SK-N-SH (cell line): ENCODE results near the gene D2HGDH.

Experiments
- CTCF ChIP-seq: fragments of 200-600 bp; sonication (generic); IDR thresholded peaks from 2 replicates; pipeline ENCODE4 v1.6.1; 2017; ENCODE audit warnings: antibody characterized with exemption, mild to moderate bottlenecking, moderate library complexity
- EP300 ChIP-seq, 2 experiments: IDR thresholded peaks; 2 replicates each; pipeline versions ENCODE4 v1.4.0 to v1.6.1; 2012; ENCODE audit warnings: borderline replicate concordance in 1 of 2, low read depth in 1 of 2, low read length in 1 of 2
- FOXJ3 ChIP-seq: sonication (generic); formaldehyde crosslinking; IDR thresholded peaks from 2 replicates; pipeline ENCODE4 v1.5.1; 2020; ENCODE audit warnings: mild to moderate bottlenecking, missing genetic modification reagents
- JUND ChIP-seq: IDR thresholded peaks from 2 replicates; pipeline ENCODE4 v1.4.0; 2012
- MAX ChIP-seq: IDR thresholded peaks from 2 replicates; pipeline ENCODE4 v1.4.0; 2012; ENCODE audit warnings: low read depth
- POLR2AphosphoS5 ChIP-seq: IDR thresholded peaks from 2 replicates; pipeline ENCODE4 v1.6.1; 2012; ENCODE audit warnings: low read depth, low read length
- RAD21 ChIP-seq: IDR thresholded peaks from 2 replicates; pipeline ENCODE4 v1.6.1; 2012; ENCODE audit warnings: mild to moderate bottlenecking, low read length
- RCOR1 ChIP-seq: fragments of 150-350 bp; IDR thresholded peaks from 2 replicates; pipeline ENCODE4 v1.6.1; 2017; ENCODE audit warnings: antibody characterized with exemption, low read length
- SIN3A ChIP-seq: IDR thresholded peaks from 2 replicates; pipeline ENCODE4 v1.6.1; 2012; ENCODE audit warnings: low read depth, mild to moderate bottlenecking, low read length, moderate library complexity, borderline replicate concordance
- TAF1 ChIP-seq: IDR thresholded peaks from 2 replicates; pipeline ENCODE4 v1.6.1; 2012; ENCODE audit warnings: low read depth, mild to moderate bottlenecking, low read length, moderate library complexity, borderline replicate concordance
- YY1 ChIP-seq: IDR thresholded peaks from 2 replicates; pipeline ENCODE4 v1.4.0; 2012; ENCODE audit warnings: low read depth, mild to moderate bottlenecking
- ZBTB33 ChIP-seq: IDR thresholded peaks from 2 replicates; pipeline ENCODE4 v1.4.0; 2012; ENCODE audit warnings: low read depth, borderline replicate concordance

- TF ChIP-seq CTCF (no peak), POLR2AphosphoS5 (no peak), TAF1 (no peak), EP300 (IDR thresholded peaks at IDR 0.05; ENCODE audit: borderline replicate concordance in 1 of 2, low read depth in 1 of 2, low read length in 1 of 2) (no peak), MAX (no peak), SIN3A (no peak), RAD21 (no peak), ZBTB33 (no peak), JUND (no peak), FOXJ3 (CRISPR knock-in tag) (no peak), RCOR1 (no peak), YY1 (no peak)
These were observed 80.4 kb downstream of the D2HGDH start for GRCh38 chr2:241814643-241815476.
